Mucosa of gallbladder (tissue), 1 donor: ENCODE data around the gene TMEM43. TPM values are rescaled to one million over a fixed set of nuclear protein-coding genes. Genes with fewer than 3 reads are reported as not detected.

Source experiments
- DNase-seq: peaks from one replicate; pipeline ENCODE4 v3.0.0-alpha.2; 2020; ENCODE audit warnings: low spot score
- total RNA-seq: library from RNA; stranded (reverse); gene quantifications from one replicate; pipeline ENCODE4 v1.2.1, GENCODE V29; 2021
- donor health status: DM: no; HTN: no; CAD: no.

The TMEM43 gene
- total RNA-seq, 1 donor from 2014 or later = 51.2 TPM

GRCh38 chr3:14121859-14122258, 3.0 kb upstream of the TMEM43 start:
- no peak for DNase-seq

GRCh38 chr3:14122301-14122700, 2.6 kb upstream of the TMEM43 start:
- DNase-seq = peak; percentile 8

- DNase-seq = peak; percentile 1
These were observed 1.3 kb upstream of the TMEM43 start for GRCh38 chr3:14123308-14124222.

GRCh38 chr3:14124223-14124614, 633 bp upstream of the TMEM43 start:
- DNase-seq = peak; percentile 63

GRCh38 chr3:14125193-14126016, 553 bp downstream of the TMEM43 start:
- peak; percentile 51 for DNase-seq

GRCh38 chr3:14126017-14126886, 1.4 kb downstream of the TMEM43 start:
- DNase-seq = peak; percentile 8

- no peak for DNase-seq
These were observed 2.1 kb downstream of the TMEM43 start for GRCh38 chr3:14126887-14127505.

- no peak for DNase-seq
These were observed 2.8 kb downstream of the TMEM43 start for GRCh38 chr3:14127516-14128161.

GRCh38 chr3:14128724-14129123, 3.9 kb downstream of the TMEM43 start:
- no peak for DNase-seq

GRCh38 chr3:14129296-14129695, 4.4 kb downstream of the TMEM43 start:
- no peak for DNase-seq

GRCh38 chr3:14130230-14130629, 5.4 kb downstream of the TMEM43 start:
- DNase-seq = no peak

- DNase-seq = no peak
These were observed 5.9 kb downstream of the TMEM43 start for GRCh38 chr3:14130707-14131106.

- no peak for DNase-seq
These were observed 6.3 kb downstream of the TMEM43 start for GRCh38 chr3:14131134-14131533.

- DNase-seq = no peak
These were observed 7.3 kb downstream of the TMEM43 start for GRCh38 chr3:14132120-14132519.

GRCh38 chr3:14132689-14133088, 7.8 kb downstream of the TMEM43 start:
- no peak for DNase-seq

- peak; percentile 75 for DNase-seq
These were observed 8.4 kb downstream of the TMEM43 start for GRCh38 chr3:14133188-14133800.

- DNase-seq = no peak
These were observed 9.0 kb downstream of the TMEM43 start for GRCh38 chr3:14133876-14134275.

- no peak for DNase-seq
These were observed 9.4 kb downstream of the TMEM43 start for GRCh38 chr3:14134291-14134690.

- DNase-seq = no peak
These were observed 10.7 kb downstream of the TMEM43 start for GRCh38 chr3:14135581-14135980.

GRCh38 chr3:14137004-14137403, 12.2 kb downstream of the TMEM43 start:
- DNase-seq = peak; percentile 46
